Vagina (tissue), 2 donors: Measurements from ENCODE around the gene SUN1.

ENCODE experiments used
- CTCF ChIP-seq, 3 experiments: fragments of 450-650 bp in 2 of 3; fragments of 200-600 bp in 1 of 3; sonication (generic) in 1 of 3; IDR thresholded peaks; one replicate each; pipeline ENCODE4 v1.5.1; 2017 to 2019; ENCODE audit warnings: antibody characterized with exemption in 3 of 3, mild to moderate bottlenecking in 2 of 3, moderate library complexity in 2 of 3
- POLR2A ChIP-seq, 2 donors: fragments of 450-650 bp; IDR thresholded peaks; one replicate each; pipeline ENCODE4 v1.6.1; 2017; ENCODE audit warnings: antibody characterized with exemption in 2 of 2, mild to moderate bottlenecking in 2 of 2, moderate library complexity in 2 of 2

- TF ChIP-seq CTCF (IDR thresholded peaks at IDR 0.05) (no peak), POLR2A (IDR thresholded peaks at IDR 0.05) (no peak)
Measured at GRCh38 chr7:889391-889790, 57.1 kb downstream of the SUN1 start.
